Right lobe of liver (tissue), 6 donors: ENCODE data around the gene TOM1L2. TPM values are rescaled to one million over a fixed set of nuclear protein-coding genes. Genes with fewer than 3 reads are reported as not detected.
A peak's percentile ranks its signal among the peaks of the same experiment; 100 is the strongest.

Experiments
- ATAC-seq, 4 donors: fragments of 200-7000 bp; cut with Tn5 transposase; one replicate each; pipeline ENCODE4 v1.9.1; 2020; ENCODE audit warnings: mild to moderate bottlenecking in 4 of 4, moderate library complexity in 4 of 4
- DNase-seq, 3 donors: peaks; one replicate each; pipeline ENCODE4 v3.0.0-alpha.2; 2020
- H3K27ac ChIP-seq, 3 donors: fragments of 200-600 bp; one replicate each; pipeline ENCODE4 v1.8.0; 2022
- H3K27me3 ChIP-seq, 2 donors: fragments of 200-600 bp; one replicate each; pipeline ENCODE4 v1.8.0; 2022
- H3K36me3 ChIP-seq, 4 donors: fragments of 200-600 bp; sonication (generic) in 1 of 4; one replicate each; pipeline versions ENCODE4 v1.5.1 to v1.8.0; 2017 to 2022; ENCODE audit warnings: control low read depth in 1 of 4
- H3K4me1 ChIP-seq, 4 donors: fragments of 200-600 bp; sonication (generic) in 1 of 4; one replicate each; pipeline versions ENCODE4 v1.5.1 to v1.8.0; 2017 to 2022; ENCODE audit warnings: control low read depth in 1 of 4
- H3K4me3 ChIP-seq, 3 donors: fragments of 200-600 bp; one replicate each; pipeline ENCODE4 v1.8.0; 2022
- H3K9me3 ChIP-seq, 4 donors: fragments of 200-600 bp; sonication (generic) in 1 of 4; one replicate each; pipeline versions ENCODE4 v1.5.1 to v1.8.0; 2017 to 2022; ENCODE audit warnings: control low read depth in 1 of 4
- CTCF ChIP-seq, 4 donors: fragments of 200-600 bp in 3 of 4; fragments of 450-650 bp in 1 of 4; IDR thresholded peaks; one replicate each; pipeline versions ENCODE4 v1.5.1 to v1.8.0; 2016 to 2022; ENCODE audit warnings: antibody characterized with exemption in 4 of 4, mild to moderate bottlenecking in 2 of 4
- POLR2A ChIP-seq: fragments of 450-650 bp; IDR thresholded peaks from one replicate; pipeline ENCODE4 v1.6.1; 2017; ENCODE audit warnings: antibody characterized with exemption, mild to moderate bottlenecking
- WGBS: methylation state at CpG from one replicate; pipeline ENCODE4 v1.1.6; 2018; ENCODE audit warnings: low coverage, low lambda C conversion rate; ENCODE audit not compliant: insufficient coverage; ENCODE audit errors: missing lambda C conversion rate; 5-methylcytosine and 5-hydroxymethylcytosine counted together
- intact Hi-C, 2 donors: fragments of 100-400 bp; cut with DNase I; formaldehyde crosslinking; loops; one replicate each; pipeline versions ENCODE4 v1.11.2 to v1.14.1; 2022
- total RNA-seq, 6 experiments: library from RNA; depleted of rRNA in 2 of 6; stranded (reverse); fragments of >200 nt in 2 of 6; fragmentation: NEBNext Ultra II Directional in 3 of 6; extraction: Animal tissue kit (Norgen Biotek cat#: 25700) in 3 of 6; gene quantifications; one replicate each; pipeline versions ENCODE4 v1.1.0 to v1.2.4, GENCODE V29; 2016 to 2023
- donor health status: DM: no; HTN: yes; CAD: no.
- donor health status: DM: no; HTN: no; CAD: no.
- donor health status: DM: no; HTN: no; CAD: no.
- donor health status: DM: no; HTN: yes; CAD: no.
- donor health status: DM: no; HTN: yes; CAD: no.

TOM1L2 gene
- total RNA-seq, 6 experiments from 2014 or later, result 13.5 to 21.2 (median 16.0) TPM

- WGBS, result 94% methylated on average over 3 of the region's 8 CpGs
- DNase-seq (no peak), ATAC-seq (no peak)
- H3K27me3 ChIP-seq, result no peaks in the 10 kb centered on the region
- H3K4me1 ChIP-seq, result peaks cover 0 to 13% (median 0%) of the 10 kb centered on the region in 4 donors
- no peak overlapping the region for H3K27ac ChIP-seq
- no peaks in the 10 kb centered on the region for H3K36me3 ChIP-seq
- TF ChIP-seq CTCF (IDR thresholded peaks at IDR 0.05), result no peak
- TF ChIP-seq POLR2A, result no peak
- intact Hi-C loops, result no loop called here
- H3K4me3 ChIP-seq, result no peak overlapping the region
- H3K9me3 ChIP-seq, result no peaks in the 10 kb centered on the region
Observed at GRCh38 chr17:17853811-17854447, 118.3 kb downstream of the TOM1L2 start.

GRCh38 chr17:17852930-17853329 lies 119.3 kb downstream of the TOM1L2 start:
- Histone ChIP-seq H3K27me3 (no peaks in the 10 kb centered on the region), H3K4me3 (no peak overlapping the region), H3K9me3 (no peaks in the 10 kb centered on the region), H3K36me3 (no peaks in the 10 kb centered on the region), H3K27ac (no peak overlapping the region), H3K4me1 (peaks cover 0 to 17% (median 0%) of the 10 kb centered on the region in 4 donors)
- 93% methylated on average over 3 of the region's 3 CpGs for WGBS
- no peak for DNase-seq
- TF ChIP-seq CTCF (IDR thresholded peaks at IDR 0.05), result no peak
- no peak for TF ChIP-seq POLR2A
- ATAC-seq, result no peak
- intact Hi-C loops, result no loop called here

- H3K27me3 ChIP-seq, result no peaks in the 10 kb centered on the region
- DNase-seq (no peak), ATAC-seq (no peak)
- H3K36me3 ChIP-seq, result no peaks in the 10 kb centered on the region
- no peak overlapping the region for H3K4me3 ChIP-seq
- 90% methylated on average over 8 of the region's 21 CpGs for WGBS
- no peak overlapping the region for H3K27ac ChIP-seq
- peaks cover 0 to 17% (median 0%) of the 10 kb centered on the region in 4 donors for H3K4me1 ChIP-seq
- no peak for TF ChIP-seq POLR2A
- TF ChIP-seq CTCF (IDR thresholded peaks at IDR 0.05), result no peak
- no peaks in the 10 kb centered on the region for H3K9me3 ChIP-seq
- intact Hi-C loops, result no loop called here
Observed at GRCh38 chr17:17851103-17852002, 120.8 kb downstream of the TOM1L2 start.

GRCh38 chr17:17849845-17850373 lies 122.3 kb downstream of the TOM1L2 start:
- no peak for DNase-seq
- 100% methylated on average over 1 of the region's 2 CpGs for WGBS
- intact Hi-C loops, result no loop called here

More at GRCh38 chr17:17849845-17850373, 122.3 kb downstream of the TOM1L2 start:
- peak; percentile 26 to 59 (median 46) for ATAC-seq
- Histone ChIP-seq H3K27ac (peak overlapping the region in 2 of 3 donors; percentile 52 to 62), H3K4me1 (peaks cover 0 to 17% (median 0%) of the 10 kb centered on the region in 4 donors), H3K4me3 (no peak overlapping the region), H3K36me3 (no peaks in the 10 kb centered on the region), H3K9me3 (no peaks in the 10 kb centered on the region), H3K27me3 (no peaks in the 10 kb centered on the region)
- TF ChIP-seq CTCF (IDR thresholded peaks at IDR 0.05), result peak in 3 of 4 donors; percentile 4 to 17 (median 15)
- no peak for TF ChIP-seq POLR2A
